GM12874 (cell line): ENCODE data around the gene HOPX.

Experiments
- CTCF ChIP-seq: IDR thresholded peaks from 2 replicates; pipeline ENCODE4 v1.5.1; 2011; ENCODE audit warnings: low read depth, mild to moderate bottlenecking, control low read depth, low read length, moderate library complexity; ENCODE audit not compliant: insufficient read depth

The HOPX gene

DNA sequence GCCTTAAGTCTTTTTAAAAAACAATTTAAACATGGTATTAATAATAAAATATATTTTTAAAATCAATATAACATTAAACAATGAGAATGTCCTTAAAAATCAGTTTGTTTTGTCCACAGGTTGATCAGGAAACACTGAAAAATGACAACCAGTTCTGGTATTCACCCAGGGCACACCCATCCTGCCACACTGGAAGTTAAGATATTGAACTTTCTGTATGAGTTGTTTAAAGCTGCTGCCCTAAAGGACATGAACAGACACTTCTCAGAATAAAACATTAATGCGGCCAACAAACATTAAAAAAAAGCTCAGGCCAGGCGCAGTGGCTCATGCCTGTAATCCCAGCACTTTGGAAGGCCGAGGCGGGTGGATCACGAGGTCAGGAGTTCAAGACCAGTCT lies 15.0 kb upstream of the HOPX start:
- no peak for TF ChIP-seq CTCF

DNA sequence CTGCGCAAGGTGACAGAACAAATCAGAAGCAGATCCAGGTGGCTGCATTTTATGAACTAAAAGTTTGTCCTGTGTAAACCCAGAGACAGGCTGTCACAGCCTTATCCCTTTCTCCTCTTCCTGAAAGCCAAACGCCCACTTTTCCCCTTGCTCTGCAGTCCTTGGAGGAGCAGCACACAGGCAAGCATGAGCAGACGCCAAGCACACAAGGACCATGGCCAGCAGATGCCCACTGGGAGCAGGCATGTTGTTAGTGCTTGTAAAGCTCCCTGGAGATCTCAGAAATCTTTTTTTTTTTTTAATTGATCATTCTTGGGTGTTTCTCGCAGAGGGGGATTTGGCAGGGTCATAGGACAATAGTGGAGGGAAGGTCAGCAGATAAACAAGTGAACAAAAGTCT lies 11.5 kb upstream of the HOPX start:
- TF ChIP-seq CTCF = no peak

GRCh38 chr4:56691425-56691824 lies 10.3 kb upstream of the HOPX start:
- no peak for TF ChIP-seq CTCF

DNA sequence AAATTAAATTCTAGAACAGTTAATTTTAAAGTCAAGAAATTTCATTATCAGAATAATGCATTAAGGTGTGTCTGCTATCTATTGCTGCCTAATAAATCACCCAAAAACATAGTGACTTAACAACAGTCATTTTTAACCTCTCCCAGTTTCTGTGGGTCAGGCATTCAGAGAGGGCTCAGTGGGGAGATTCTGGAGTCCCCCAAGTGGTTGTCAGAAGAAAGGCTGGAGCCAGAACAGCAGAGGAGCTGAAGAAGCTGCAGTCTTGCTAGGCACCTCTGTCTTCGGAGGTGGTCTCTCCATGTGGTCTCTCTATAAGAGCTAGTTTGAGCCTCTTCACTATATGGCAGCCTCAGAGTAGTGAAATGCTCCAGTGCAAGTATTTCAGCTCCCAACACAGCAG lies 9.3 kb upstream of the HOPX start:
- no peak for TF ChIP-seq CTCF

GRCh38 chr4:56689201-56689969 lies 8.3 kb upstream of the HOPX start:
- no peak for TF ChIP-seq CTCF

DNA sequence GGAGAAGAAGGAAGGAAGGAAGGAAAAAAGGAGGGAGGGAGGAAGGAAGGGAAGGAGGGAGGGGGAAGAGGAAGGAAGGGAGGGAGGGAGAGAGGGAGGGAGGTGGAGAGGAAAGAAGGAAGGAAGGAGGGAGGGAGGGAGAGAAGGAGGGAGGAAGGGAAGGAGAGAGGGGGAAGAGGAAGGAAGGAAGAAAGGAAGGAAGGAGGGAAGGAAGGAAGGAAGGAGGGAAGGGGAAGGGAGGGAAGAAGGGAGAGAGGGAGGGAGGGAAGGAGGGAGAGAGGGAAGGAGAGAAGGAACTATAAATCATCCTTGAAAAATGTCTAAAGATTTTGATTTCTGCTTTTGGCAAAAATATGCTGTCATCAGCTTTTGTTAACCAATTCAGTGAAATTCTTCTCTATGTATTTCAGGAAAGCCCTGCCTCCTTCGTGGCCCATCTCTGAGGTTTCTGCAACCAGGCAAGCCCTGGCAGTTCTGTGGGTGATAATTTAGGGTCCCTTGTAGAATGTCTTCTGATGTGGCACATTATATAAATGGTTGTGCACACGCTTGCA lies 7.1 kb upstream of the HOPX start:
- TF ChIP-seq CTCF = no peak

GRCh38 chr4:56686537-56687231 lies 5.6 kb upstream of the HOPX start:
- no peak for TF ChIP-seq CTCF
